Adrenal gland (tissue), 5 donors: Measurements from ENCODE around the gene WIPI1.

Source experiments
- CTCF ChIP-seq, 6 experiments: fragments of 450-650 bp in 4 of 6; fragments of 200-600 bp in 2 of 6; sonication (generic) in 1 of 6; IDR thresholded peaks; 1 replicate in 5 of 6; 2 replicates in 1 of 6; pipeline versions ENCODE4 v1.5.1 to v1.8.0; 2016 to 2021; ENCODE audit warnings: antibody characterized with exemption in 6 of 6, mild to moderate bottlenecking in 2 of 6, moderate library complexity in 1 of 6
- POLR2A ChIP-seq, 2 donors: fragments of 450-650 bp; IDR thresholded peaks; one replicate each; pipeline ENCODE4 v1.6.1; 2017; ENCODE audit warnings: antibody characterized with exemption in 2 of 2, mild to moderate bottlenecking in 2 of 2, moderate library complexity in 1 of 2
- donor health status: DM: no; HTN: no; CAD: no.

GRCh38 chr17:68484458-68484857 lies 27.2 kb upstream of the WIPI1 start:
- TF ChIP-seq CTCF (IDR thresholded peaks at IDR 0.05) (no peak), POLR2A (IDR thresholded peaks at IDR 0.05) (no peak)
